IgD-negative memory B cell (primary cell): Measurements from ENCODE around the gene DLG2. TPM values are rescaled to one million over a fixed set of nuclear protein-coding genes. Genes with fewer than 3 reads are reported as not detected.

Source experiments
- H3K27ac Mint-ChIP-seq, 3 donors: one replicate each; pipeline ENCODE4 v1.8.0; 2020 to 2022; ENCODE audit warnings: mild to moderate bottlenecking in 3 of 3, mixed read lengths in 3 of 3, moderate library complexity in 1 of 3
- H3K27me3 Mint-ChIP-seq: one replicate; pipeline ENCODE4 v1.8.0; 2021; ENCODE audit warnings: mixed read lengths
- H3K36me3 Mint-ChIP-seq: one replicate; pipeline ENCODE4 v1.8.0; 2020; ENCODE audit warnings: mild to moderate bottlenecking, mixed read lengths
- H3K4me1 Mint-ChIP-seq, 3 donors: one replicate each; pipeline ENCODE4 v1.8.0; 2020 to 2022; ENCODE audit warnings: mixed read lengths in 3 of 3, mild to moderate bottlenecking in 1 of 3
- H3K4me3 Mint-ChIP-seq, 4 donors: one replicate each; pipeline ENCODE4 v1.8.0; 2020 to 2022; ENCODE audit warnings: mild to moderate bottlenecking in 4 of 4, mixed read lengths in 4 of 4, moderate library complexity in 3 of 4
- H3K9me3 Mint-ChIP-seq, 3 donors: one replicate each; pipeline ENCODE4 v1.8.0; 2020 to 2021; ENCODE audit warnings: mixed read lengths in 3 of 3, mild to moderate bottlenecking in 1 of 3
- polyA plus RNA-seq: library from polyadenylated mRNA; unstranded; fragments of 300-500 nt; fragmentation: Illumina TruSeq; gene quantifications from one replicate; pipeline ENCODE4 v1.2.3, GENCODE V29; 2021

DLG2 gene
- polyA plus RNA-seq, 1 donor from 2014 or later = 2.0 TPM

DNA sequence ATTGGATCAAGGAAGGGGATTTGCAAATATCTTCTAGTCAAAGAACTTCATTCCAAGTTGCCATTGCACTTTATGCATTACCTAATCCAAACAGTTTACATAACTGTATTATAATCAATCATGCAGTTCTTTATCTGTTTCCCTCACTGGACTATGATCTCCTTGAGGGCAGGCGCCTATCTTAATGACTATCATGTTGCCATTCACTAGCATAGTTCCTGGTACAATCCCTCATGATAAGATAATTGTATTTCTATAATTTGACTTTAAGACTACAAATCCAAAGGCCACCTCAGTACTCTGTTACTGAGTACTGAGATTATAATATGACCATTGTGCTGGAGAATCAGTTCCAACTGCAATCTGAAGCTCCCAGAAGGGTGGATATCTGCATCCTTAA is 2062.3 kb downstream of the DLG2 start:
- Mint-ChIP-seq H3K9me3 (peaks cover 0 to under 1% (median 0%) of the 10 kb centered on the region in 3 donors), H3K4me1 (no peaks in the 10 kb centered on the region), H3K27me3 (peaks cover 6% of the 10 kb centered on the region), H3K27ac (no peak overlapping the region), H3K4me3 (no peak overlapping the region), H3K36me3 (peaks cover 4% of the 10 kb centered on the region)

DNA sequence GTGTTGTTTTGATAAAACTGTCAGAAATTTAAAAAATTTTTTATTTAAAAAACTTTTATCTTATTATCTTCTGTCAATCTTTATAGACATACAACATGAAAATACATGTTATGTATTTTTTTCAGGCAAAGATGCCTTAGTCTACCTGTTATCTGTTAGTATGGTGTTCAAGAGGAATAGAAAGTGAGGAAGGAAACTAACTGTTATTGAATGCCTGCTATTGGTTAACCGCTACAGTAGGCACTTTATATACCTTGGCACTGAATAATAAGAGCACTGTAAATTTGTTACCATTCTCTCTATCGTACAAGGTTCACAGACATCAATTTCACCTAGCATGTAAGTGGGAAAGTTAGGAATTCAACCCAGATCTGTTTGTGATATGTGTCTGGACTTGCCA is 2068.9 kb downstream of the DLG2 start:
- no peak overlapping the region for H3K27ac Mint-ChIP-seq

DNA sequence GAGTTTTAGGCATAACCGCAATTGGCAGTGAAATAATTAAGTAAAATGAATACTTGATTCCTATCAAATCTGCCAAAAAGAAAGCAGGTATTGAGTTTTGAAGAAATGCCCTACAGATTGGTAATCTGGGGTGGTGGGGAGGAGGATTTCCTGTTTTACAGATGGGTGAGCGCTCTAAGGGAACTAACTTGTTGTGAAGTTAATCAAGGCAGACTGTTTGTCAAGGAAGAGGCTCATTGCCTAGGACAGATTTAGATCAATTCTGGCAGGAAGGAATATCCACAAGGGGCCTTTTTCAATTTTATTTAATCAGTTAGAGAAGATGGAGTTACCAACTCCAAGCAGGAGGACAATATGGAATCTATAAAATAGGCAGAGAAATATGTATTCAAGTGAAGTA is 2069.5 kb downstream of the DLG2 start:
- peaks cover 1% of the 10 kb centered on the region for H3K36me3 Mint-ChIP-seq
- H3K4me1 Mint-ChIP-seq = peaks cover 11 to 26% (median 17%) of the 10 kb centered on the region in 3 donors
- no peak overlapping the region for H3K27ac Mint-ChIP-seq
- peaks cover 5% of the 10 kb centered on the region for H3K27me3 Mint-ChIP-seq
- peak overlapping the region in 3 of 4 donors; percentile 46 to 79 (median 77) for H3K4me3 Mint-ChIP-seq
- H3K9me3 Mint-ChIP-seq = peaks cover 0 to 3% (median 2%) of the 10 kb centered on the region in 3 donors

More for the DNA sequence above, 2068.9 kb downstream of the DLG2 start:
- peaks cover 11 to 26% (median 17%) of the 10 kb centered on the region in 3 donors for H3K4me1 Mint-ChIP-seq
- H3K9me3 Mint-ChIP-seq = peaks cover 0 to 3% (median 2%) of the 10 kb centered on the region in 3 donors
- H3K4me3 Mint-ChIP-seq = peak overlapping the region in 2 of 4 donors; percentile 19 to 79
- peaks cover 5% of the 10 kb centered on the region for H3K27me3 Mint-ChIP-seq
- peaks cover 1% of the 10 kb centered on the region for H3K36me3 Mint-ChIP-seq

DNA sequence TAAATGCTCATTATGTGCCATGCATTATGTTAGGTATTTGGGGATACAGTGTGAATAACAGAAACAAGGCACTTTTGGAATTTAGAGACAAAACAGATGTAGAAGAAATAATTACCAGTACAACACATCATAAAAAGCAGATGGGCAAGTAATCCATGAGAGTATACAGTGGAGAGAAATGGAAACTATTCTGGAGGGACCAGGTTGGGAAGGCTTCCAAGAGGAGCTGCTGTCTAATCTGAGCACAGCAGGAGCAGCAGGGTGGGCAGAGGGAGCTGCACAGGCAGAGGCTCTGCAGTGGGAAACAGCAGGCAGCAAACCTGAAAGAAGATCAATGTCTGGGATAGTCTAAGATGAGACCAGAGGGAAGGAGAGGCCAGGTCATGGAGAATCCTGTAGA is 2072.3 kb downstream of the DLG2 start:
- Mint-ChIP-seq H3K4me3 (no peak overlapping the region), H3K27ac (peak overlapping the region in 2 of 3 donors; percentile 26 to 46), H3K36me3 (peaks cover 1% of the 10 kb centered on the region), H3K27me3 (peaks cover 5% of the 10 kb centered on the region), H3K4me1 (peaks cover 11 to 26% (median 17%) of the 10 kb centered on the region in 3 donors), H3K9me3 (peaks cover 0 to 3% (median 1%) of the 10 kb centered on the region in 3 donors)

DNA sequence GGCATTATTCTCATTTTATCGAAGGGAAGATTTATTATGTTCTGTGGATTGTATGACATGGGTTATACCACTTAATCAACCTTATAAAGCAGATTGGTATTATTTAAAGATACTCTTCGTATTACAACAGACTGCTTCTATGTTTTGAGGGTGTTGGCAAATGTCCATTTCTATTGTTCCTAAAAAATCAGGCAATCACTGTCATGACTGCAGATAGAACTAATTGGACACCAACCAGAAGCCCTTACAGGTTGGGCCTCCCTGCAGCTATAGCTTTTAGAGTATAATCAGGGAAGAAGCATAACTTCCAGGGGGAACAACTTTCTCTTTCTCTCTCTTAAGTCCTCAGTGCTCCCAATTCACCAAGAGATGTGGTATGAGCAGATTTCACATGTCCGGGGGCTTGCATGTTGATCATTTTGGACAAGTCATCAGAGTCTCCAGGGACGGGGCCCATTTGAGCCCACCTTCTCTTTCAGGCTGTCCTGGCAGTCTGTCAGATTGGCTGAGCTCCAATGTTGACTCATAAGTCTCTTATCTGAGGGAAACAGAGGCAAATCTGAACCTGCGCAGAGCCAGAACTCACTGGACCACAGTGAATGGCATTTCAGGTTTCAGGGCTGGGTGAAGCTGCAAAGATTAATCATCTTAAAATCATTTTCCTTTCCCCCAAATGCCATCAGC is 2077.0 kb downstream of the DLG2 start:
- peaks cover 0 to under 1% (median 0%) of the 10 kb centered on the region in 3 donors for H3K9me3 Mint-ChIP-seq
- no peaks in the 10 kb centered on the region for H3K4me1 Mint-ChIP-seq
- H3K27ac Mint-ChIP-seq = no peak overlapping the region
- H3K36me3 Mint-ChIP-seq = no peaks in the 10 kb centered on the region
- peaks cover 4% of the 10 kb centered on the region for H3K27me3 Mint-ChIP-seq
- no peak overlapping the region for H3K4me3 Mint-ChIP-seq

DNA sequence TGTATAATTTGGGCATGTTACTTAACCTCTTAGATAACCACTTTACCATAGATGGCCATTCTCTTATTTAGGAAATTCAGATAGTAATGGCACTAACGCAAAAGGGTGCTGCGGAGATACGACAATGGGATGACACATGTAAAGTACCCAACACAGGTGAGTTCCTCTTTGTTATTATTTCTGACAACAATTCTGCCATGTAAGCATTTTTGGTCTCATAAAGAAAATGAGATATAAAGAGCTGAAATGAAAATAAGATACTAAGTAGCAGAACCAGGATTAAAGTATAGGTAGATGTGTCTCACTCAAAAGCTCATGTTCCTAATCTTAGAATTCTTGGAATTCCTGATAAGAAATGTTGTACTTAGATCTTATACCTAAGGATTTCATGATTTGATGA is 2080.8 kb downstream of the DLG2 start:
- H3K27ac Mint-ChIP-seq = no peak overlapping the region
- H3K4me3 Mint-ChIP-seq = no peak overlapping the region
- H3K4me1 Mint-ChIP-seq = no peaks in the 10 kb centered on the region
- H3K27me3 Mint-ChIP-seq = peaks cover 3% of the 10 kb centered on the region
- H3K9me3 Mint-ChIP-seq = no peaks in the 10 kb centered on the region
- no peaks in the 10 kb centered on the region for H3K36me3 Mint-ChIP-seq

DNA sequence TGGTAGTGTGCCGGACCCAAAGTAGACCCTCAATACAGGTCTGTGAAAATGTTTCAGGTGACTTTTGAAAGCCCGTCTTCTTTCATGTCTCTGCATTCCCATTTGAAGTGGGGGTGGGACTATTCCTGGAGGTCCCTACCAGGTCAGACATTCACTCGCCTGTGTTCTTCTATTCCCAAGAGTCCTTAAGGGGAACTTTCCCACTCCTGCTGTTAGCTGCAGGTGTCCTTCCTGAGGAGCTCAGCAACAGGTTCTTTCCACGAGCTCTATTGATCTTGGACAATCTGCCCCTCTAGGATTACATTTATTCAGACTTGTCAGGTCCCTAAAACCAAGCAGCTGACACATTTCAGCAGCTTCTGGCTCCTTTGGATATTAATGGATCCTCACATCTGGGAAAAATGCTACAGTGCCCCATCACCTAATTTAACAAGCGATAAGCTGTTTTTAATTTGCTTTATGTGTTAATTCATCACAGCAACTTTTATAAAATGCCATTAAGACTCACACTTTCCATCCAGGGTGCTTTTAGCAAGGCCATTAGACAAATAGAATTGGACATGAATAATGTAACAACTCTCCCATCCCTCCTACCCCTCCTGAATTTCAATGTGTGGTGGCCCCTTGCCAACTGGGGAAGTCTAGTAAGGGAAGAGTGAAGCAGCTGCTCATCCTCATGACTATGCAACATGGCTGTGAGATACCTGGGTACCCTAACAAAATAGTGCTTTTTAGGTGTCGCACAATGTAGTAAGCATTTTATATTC is 2081.5 kb downstream of the DLG2 start:
- no peaks in the 10 kb centered on the region for H3K4me1 Mint-ChIP-seq
- no peaks in the 10 kb centered on the region for H3K36me3 Mint-ChIP-seq
- H3K27me3 Mint-ChIP-seq = peaks cover 3% of the 10 kb centered on the region
- H3K27ac Mint-ChIP-seq = no peak overlapping the region
- no peaks in the 10 kb centered on the region for H3K9me3 Mint-ChIP-seq
- H3K4me3 Mint-ChIP-seq = no peak overlapping the region

DNA sequence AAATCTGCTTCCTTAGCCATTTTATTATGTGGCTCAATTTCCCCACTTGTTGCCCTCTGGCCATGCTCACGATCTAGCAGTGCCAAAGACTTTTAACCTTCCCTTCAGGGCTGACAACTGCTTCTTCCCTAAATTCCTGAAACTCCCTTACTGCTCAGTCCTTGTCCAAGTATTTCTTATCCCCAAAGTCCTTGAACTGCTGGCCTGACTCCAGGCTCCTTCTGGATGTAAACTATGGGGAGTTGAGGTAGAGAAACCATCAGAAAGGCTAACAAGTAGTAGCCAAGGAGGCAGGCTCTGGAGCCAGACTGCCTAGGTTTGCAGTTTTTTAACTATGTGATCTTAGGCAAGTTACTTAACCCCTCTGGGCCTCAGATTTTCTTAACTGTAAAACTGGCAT is 2082.3 kb downstream of the DLG2 start:
- H3K4me3 Mint-ChIP-seq = no peak overlapping the region
- H3K27ac Mint-ChIP-seq = no peak overlapping the region
- no peaks in the 10 kb centered on the region for H3K36me3 Mint-ChIP-seq
- H3K27me3 Mint-ChIP-seq = peaks cover 3% of the 10 kb centered on the region
- H3K9me3 Mint-ChIP-seq = no peaks in the 10 kb centered on the region
- no peaks in the 10 kb centered on the region for H3K4me1 Mint-ChIP-seq

DNA sequence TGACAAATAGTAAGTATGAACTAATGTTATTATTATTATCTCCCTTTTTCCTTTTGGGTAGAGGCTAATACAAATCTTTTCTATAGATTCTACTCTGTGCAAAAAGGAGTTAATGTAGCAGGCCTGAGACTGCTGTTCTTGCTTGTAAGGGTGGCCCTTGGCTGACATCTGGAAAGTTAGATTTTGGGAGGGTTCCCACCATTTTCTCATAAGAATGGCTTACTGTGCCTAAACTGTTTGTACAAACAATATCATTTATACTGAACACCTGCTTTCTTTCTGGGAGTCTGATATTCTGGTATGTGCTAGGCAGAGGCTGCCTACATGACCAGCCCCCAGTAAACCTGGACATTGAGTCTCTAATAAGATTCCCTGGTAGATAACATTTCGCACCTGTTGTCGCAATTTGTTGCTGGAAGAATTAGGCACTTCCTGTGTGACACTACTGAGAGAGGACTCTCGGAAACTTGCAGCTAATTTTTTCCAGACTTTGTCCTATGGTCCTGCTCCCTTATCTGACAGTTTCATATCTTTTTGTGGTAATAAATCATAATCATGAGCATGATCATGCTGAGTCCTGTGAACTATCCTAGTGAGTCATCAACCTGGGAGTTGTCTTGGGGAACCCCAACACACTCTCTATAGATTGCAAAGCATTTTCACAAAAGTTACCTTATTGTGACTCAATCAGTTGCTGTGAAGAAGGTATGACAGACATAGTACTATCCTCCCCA is 2083.3 kb downstream of the DLG2 start:
- no peaks in the 10 kb centered on the region for H3K36me3 Mint-ChIP-seq
- H3K27me3 Mint-ChIP-seq = peaks cover 3% of the 10 kb centered on the region
- H3K4me3 Mint-ChIP-seq = no peak overlapping the region
- H3K27ac Mint-ChIP-seq = no peak overlapping the region
- no peaks in the 10 kb centered on the region for H3K9me3 Mint-ChIP-seq
- no peaks in the 10 kb centered on the region for H3K4me1 Mint-ChIP-seq

DNA sequence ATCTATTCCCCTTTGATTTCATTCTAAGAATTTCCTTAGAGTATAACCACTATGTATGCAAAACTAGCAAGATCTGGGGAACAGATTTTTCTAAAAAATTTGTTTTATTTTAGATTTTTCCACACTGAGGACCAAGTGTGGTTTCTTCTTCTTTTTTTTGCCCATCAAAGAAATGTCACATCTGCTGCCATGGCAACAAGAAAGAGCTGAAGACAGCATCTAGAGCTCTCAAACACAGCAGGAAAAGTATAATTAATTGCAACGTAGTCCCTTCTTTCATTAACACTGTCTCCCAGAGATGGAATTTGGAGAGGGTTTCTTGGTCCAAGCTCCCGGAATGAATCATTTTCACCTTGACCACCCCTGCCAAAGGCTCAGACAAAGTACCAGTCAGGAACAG is 2084.3 kb downstream of the DLG2 start:
- no peak overlapping the region for H3K27ac Mint-ChIP-seq
- H3K27me3 Mint-ChIP-seq = peaks cover 5% of the 10 kb centered on the region
- H3K9me3 Mint-ChIP-seq = no peaks in the 10 kb centered on the region
- H3K4me3 Mint-ChIP-seq = no peak overlapping the region
- no peaks in the 10 kb centered on the region for H3K36me3 Mint-ChIP-seq
- H3K4me1 Mint-ChIP-seq = no peaks in the 10 kb centered on the region

DNA sequence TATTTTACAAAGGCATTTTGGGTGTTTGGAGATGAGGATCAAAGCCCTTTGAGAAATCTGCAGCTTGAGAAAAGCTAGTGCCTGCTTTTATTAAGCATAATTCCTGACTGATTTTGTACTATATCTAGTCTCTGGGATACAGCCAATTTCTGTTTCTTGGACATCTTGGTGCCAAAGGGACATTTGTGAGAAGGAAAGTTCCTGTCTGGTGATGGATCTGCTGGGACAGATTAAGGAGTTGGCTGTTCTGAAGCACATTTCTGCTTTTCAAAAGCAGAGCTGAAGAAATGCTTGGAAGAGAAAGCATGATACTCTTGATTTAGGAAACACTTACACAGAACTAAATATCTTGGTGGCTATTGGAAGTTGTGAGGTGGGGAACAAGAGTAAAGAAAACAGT is 2086.4 kb downstream of the DLG2 start:
- Mint-ChIP-seq H3K36me3 (no peaks in the 10 kb centered on the region), H3K4me1 (no peaks in the 10 kb centered on the region), H3K27me3 (peaks cover 5% of the 10 kb centered on the region), H3K4me3 (no peak overlapping the region), H3K9me3 (no peaks in the 10 kb centered on the region), H3K27ac (no peak overlapping the region)

DNA sequence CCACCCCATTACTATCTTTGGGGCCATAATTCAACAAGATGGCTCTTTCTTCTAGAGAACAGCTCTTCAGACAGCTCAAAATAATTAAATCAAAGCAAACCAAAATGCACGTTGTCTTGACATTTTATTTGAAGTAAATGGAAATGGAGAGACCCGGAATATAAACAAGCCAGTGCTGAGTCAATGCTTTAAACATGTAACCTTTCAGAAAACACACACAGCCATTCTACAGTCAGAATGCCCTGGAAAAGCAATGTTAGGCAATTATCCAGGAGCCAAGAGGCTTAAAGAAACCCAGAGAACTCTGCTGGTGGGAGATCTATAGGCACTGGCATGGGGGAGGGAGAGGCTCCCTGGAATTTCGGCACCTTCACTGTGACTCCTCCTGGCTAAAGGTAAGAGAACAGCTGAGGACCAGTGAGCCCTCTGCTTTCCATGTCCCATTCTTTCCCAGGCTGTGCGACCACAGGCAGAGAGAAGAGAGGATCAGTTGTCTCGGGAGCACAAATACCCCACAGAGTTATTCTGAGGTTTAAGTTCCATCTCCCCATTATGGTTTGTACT is 2086.9 kb downstream of the DLG2 start:
- H3K4me3 Mint-ChIP-seq = no peak overlapping the region
- no peak overlapping the region for H3K27ac Mint-ChIP-seq
- H3K36me3 Mint-ChIP-seq = no peaks in the 10 kb centered on the region
- H3K9me3 Mint-ChIP-seq = no peaks in the 10 kb centered on the region
- H3K27me3 Mint-ChIP-seq = peaks cover 5% of the 10 kb centered on the region
- no peaks in the 10 kb centered on the region for H3K4me1 Mint-ChIP-seq

DNA sequence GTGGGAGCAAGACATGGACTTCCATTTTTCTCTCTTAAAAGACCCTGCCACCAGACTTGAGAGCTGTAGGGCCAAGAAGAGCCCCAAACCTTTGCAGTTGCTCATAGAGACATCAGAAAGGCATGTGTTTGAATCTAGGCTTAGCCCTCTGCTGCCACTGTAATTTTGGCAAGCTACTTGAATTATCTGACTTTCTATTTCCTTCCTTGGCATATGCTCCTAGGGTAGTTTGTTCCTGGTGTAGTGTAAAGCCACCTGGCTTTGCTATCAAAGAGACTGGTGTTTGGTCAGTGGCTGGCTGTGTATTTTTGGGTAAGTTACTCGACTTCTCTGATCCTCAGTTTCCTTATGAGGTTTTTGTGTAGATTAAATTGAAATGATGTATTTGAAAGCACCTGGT is 2088.9 kb downstream of the DLG2 start:
- Mint-ChIP-seq H3K9me3 (no peaks in the 10 kb centered on the region), H3K4me3 (no peak overlapping the region), H3K4me1 (no peaks in the 10 kb centered on the region), H3K27ac (no peak overlapping the region), H3K36me3 (no peaks in the 10 kb centered on the region), H3K27me3 (peaks cover 5% of the 10 kb centered on the region)

DNA sequence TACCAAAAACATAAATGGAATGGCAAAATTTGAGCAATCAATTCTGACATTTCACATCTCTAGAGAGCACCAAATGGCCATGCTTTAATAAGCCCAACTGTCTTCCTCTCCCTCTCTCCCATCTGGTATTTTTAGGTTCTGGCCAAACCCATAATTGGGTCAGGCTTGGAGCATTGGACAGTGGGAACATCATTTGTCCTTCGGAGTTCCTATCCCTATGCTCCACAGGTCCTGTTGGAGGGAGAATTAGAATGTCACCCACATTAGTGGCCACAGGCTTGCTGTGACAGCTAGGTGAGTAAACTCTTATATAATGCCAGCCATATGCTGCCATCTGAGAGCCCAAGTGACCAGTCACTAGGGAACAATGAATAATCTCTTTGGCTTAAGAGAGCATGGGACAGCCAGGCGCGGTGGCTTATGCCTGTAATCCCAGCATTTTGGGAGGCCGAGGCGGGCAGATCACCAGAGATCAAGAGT is 2090.0 kb downstream of the DLG2 start:
- no peaks in the 10 kb centered on the region for H3K4me1 Mint-ChIP-seq
- H3K27ac Mint-ChIP-seq = no peak overlapping the region
- no peaks in the 10 kb centered on the region for H3K9me3 Mint-ChIP-seq
- H3K4me3 Mint-ChIP-seq = no peak overlapping the region
- H3K27me3 Mint-ChIP-seq = peaks cover 5% of the 10 kb centered on the region
- no peaks in the 10 kb centered on the region for H3K36me3 Mint-ChIP-seq

DNA sequence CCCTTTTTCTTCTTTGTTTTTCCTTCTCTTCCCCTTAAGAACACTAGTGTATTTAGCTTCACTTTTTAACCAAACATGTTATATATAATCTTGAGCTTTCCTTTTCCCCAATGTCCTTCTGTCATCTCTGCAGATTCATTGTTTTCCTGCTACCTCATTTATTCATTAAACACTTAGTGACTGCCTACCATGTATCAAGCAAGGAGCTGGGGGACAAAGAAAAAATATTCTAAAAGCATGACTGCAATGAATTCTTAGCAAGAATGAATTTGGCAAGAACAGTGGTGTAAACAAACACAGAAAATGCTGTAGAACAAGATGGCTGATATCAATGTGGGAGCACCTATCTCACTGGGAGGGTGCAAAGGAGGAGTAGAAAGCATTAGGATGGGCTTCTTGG is 2094.0 kb downstream of the DLG2 start:
- no peak overlapping the region for H3K27ac Mint-ChIP-seq
- no peak overlapping the region for H3K4me3 Mint-ChIP-seq
- no peaks in the 10 kb centered on the region for H3K4me1 Mint-ChIP-seq
- H3K27me3 Mint-ChIP-seq = peaks cover 2% of the 10 kb centered on the region
- H3K9me3 Mint-ChIP-seq = peaks cover 0 to 3% (median 0%) of the 10 kb centered on the region in 3 donors
- no peaks in the 10 kb centered on the region for H3K36me3 Mint-ChIP-seq
